H1 (cell line): ENCODE results near the gene CHRNG. TPM values are rescaled to one million over a fixed set of nuclear protein-coding genes. Genes with fewer than 3 reads are reported as not detected.
A peak's percentile ranks its signal among the peaks of the same experiment; 100 is the strongest.

ENCODE experiments used
- CTCF ChIA-PET: fragments of 300-600 bp; sonication (Branson Sonifier 250); formaldehyde crosslinking; loops from one replicate; lab custom pipeline; 2021; ENCODE audit not compliant: partially characterized antibody; lab: Charles Lee
- POLR2A ChIA-PET: fragments of 300-600 bp; sonication (Branson Sonifier 250); formaldehyde crosslinking; loops from one replicate; lab custom pipeline; 2021; ENCODE audit warnings: inconsistent platforms; ENCODE audit not compliant: partially characterized antibody; lab: Charles Lee
- DNase-seq, 2 experiments: peaks; one replicate each; pipeline versions ENCODE4 v3.0.0 to v3.0.0-alpha.2; 2010 to 2022; ENCODE audit warnings: low spot score in 2 of 2, low read depth in 1 of 2, mixed read lengths in 1 of 2
- FAIRE-seq: peaks from 2 replicates; lab custom pipeline; 2011; peaks lifted over from hg19 to GRCh38; lab: Jason Lieb, UNC
- H2AFZ ChIP-seq: 2 replicates; pipeline ENCODE4 v1.8.1; 2012; ENCODE audit warnings: low read length, inconsistent platforms
- H2AK5ac ChIP-seq: 2 replicates; pipeline ENCODE4 v1.6.1; 2013; ENCODE audit warnings: low read depth, low read length
- H2BK120ac ChIP-seq: replicated peaks from 2 replicates; pipeline ENCODE3; 2013; ENCODE audit warnings: low read depth, low read length, inconsistent platforms
- H2BK12ac ChIP-seq: 2 replicates; pipeline ENCODE4 v1.6.1; 2013; ENCODE audit warnings: low read depth, low read length
- H2BK15ac ChIP-seq: 2 replicates; pipeline ENCODE4 v1.6.1; 2013; ENCODE audit warnings: low read length
- H2BK20ac ChIP-seq: 2 replicates; pipeline ENCODE4 v1.6.1; 2013; ENCODE audit warnings: low read length
- H2BK5ac ChIP-seq: 2 replicates; pipeline ENCODE4 v1.6.1; 2013; ENCODE audit warnings: low read depth, low read length
- H3K14ac ChIP-seq: 2 replicates; pipeline ENCODE4 v1.6.1; 2013; ENCODE audit warnings: inconsistent platforms; ENCODE audit not compliant: insufficient read length
- H3K18ac ChIP-seq: 2 replicates; pipeline ENCODE4 v1.6.1; 2013; ENCODE audit warnings: low read length; ENCODE audit errors: extremely low read depth
- H3K23ac ChIP-seq: 2 replicates; pipeline ENCODE4 v1.6.1; 2013; ENCODE audit warnings: inconsistent platforms; ENCODE audit not compliant: insufficient read length
- H3K23me2 ChIP-seq: 2 replicates; pipeline ENCODE4 v1.6.1; 2013; ENCODE audit warnings: low read depth, low read length
- H3K27ac ChIP-seq: 2 replicates; pipeline ENCODE4 v1.6.1; 2011; ENCODE audit warnings: low read depth, low read length, inconsistent platforms
- H3K27me3 ChIP-seq, 4 experiments: replicated peaks in 1 of 4; 1 replicate in 1 of 4; 2 replicates in 3 of 4; pipeline versions ENCODE4 v1.6.1 to v1.8.1; 2011 to 2013; ENCODE audit warnings: low read length in 3 of 4, mild to moderate bottlenecking in 3 of 4, inconsistent platforms in 2 of 4, mixed read lengths in 2 of 4, moderate library complexity in 1 of 4; ENCODE audit not compliant: control insufficient read depth in 3 of 4, insufficient read depth in 3 of 4; ENCODE audit errors: extremely low read depth in 1 of 4
- H3K36me3 ChIP-seq, 4 experiments: 2 replicates each; pipeline versions ENCODE4 v1.6.1 to v1.8.1; 2011 to 2013; ENCODE audit warnings: mild to moderate bottlenecking in 4 of 4, low read length in 3 of 4, moderate library complexity in 2 of 4, control low read depth in 1 of 4, inconsistent platforms in 1 of 4; ENCODE audit not compliant: insufficient read depth in 4 of 4, control insufficient read depth in 2 of 4
- H3K4ac ChIP-seq: replicated peaks from 2 replicates; pipeline ENCODE3; 2013; ENCODE audit warnings: low read length, low read depth, mixed read lengths, inconsistent platforms; ENCODE audit not compliant: insufficient read length
- H3K4me1 ChIP-seq, 4 experiments: replicated peaks in 1 of 4; 1 replicate in 1 of 4; 2 replicates in 3 of 4; pipeline versions ENCODE4 v1.6.1 to v1.8.1; 2011 to 2013; ENCODE audit warnings: low read length in 3 of 4, inconsistent platforms in 2 of 4, mixed read lengths in 1 of 4; ENCODE audit not compliant: insufficient read depth in 4 of 4, control insufficient read depth in 3 of 4
- H3K4me2 ChIP-seq, 2 experiments: 2 replicates each; pipeline versions ENCODE4 v1.6.1 to v1.8.1; 2011 to 2013; ENCODE audit warnings: low read depth in 2 of 2, low read length in 2 of 2, control low read depth in 1 of 2, inconsistent platforms in 1 of 2, mild to moderate bottlenecking in 1 of 2; ENCODE audit not compliant: insufficient read depth in 1 of 2
- H3K4me3 ChIP-seq, 4 experiments: fragments of 200-600, 300-600 bp in 1 of 4; sonication (generic), shearing (Covaris generic), sonication (Bioruptor Twin) in 1 of 4; 2 replicates each; pipeline versions ENCODE4 v1.5.1 to v1.8.1; 2011 to 2016; ENCODE audit warnings: low read length in 4 of 4, low read depth in 3 of 4, control low read depth in 2 of 4, inconsistent platforms in 2 of 4, mild to moderate bottlenecking in 2 of 4, mixed read lengths in 1 of 4, moderate library complexity in 1 of 4; ENCODE audit not compliant: insufficient read depth in 2 of 4; ENCODE audit errors: extremely low read depth in 1 of 4
- H3K56ac ChIP-seq: replicated peaks from 2 replicates; pipeline ENCODE3; 2013; ENCODE audit warnings: low read depth, mild to moderate bottlenecking, mixed read lengths, low read length, inconsistent platforms; ENCODE audit not compliant: insufficient read length
- H3K79me1 ChIP-seq: 2 replicates; pipeline ENCODE4 v1.6.1; 2013; ENCODE audit warnings: low read depth, low read length, control low read depth
- H3K79me2 ChIP-seq, 2 experiments: 2 replicates each; pipeline versions ENCODE4 v1.6.1 to v1.8.1; 2012 to 2013; ENCODE audit warnings: low read length in 2 of 2, mild to moderate bottlenecking in 2 of 2, inconsistent platforms in 1 of 2; ENCODE audit not compliant: insufficient read depth in 2 of 2, control insufficient read depth in 1 of 2
- H3K9ac ChIP-seq, 4 experiments: replicated peaks in 1 of 4; 1 replicate in 1 of 4; 2 replicates in 3 of 4; pipeline versions ENCODE4 v1.6.1 to v1.8.1; 2011 to 2013; ENCODE audit warnings: low read depth in 3 of 4, low read length in 3 of 4, control low read depth in 2 of 4, mild to moderate bottlenecking in 2 of 4, moderate library complexity in 2 of 4, inconsistent platforms in 1 of 4; ENCODE audit errors: extremely low read depth in 1 of 4
- H3K9me3 ChIP-seq, 2 experiments: 2 replicates each; pipeline versions ENCODE4 v1.6.1 to v1.8.1; 2012 to 2013; ENCODE audit warnings: mild to moderate bottlenecking in 2 of 2, moderate library complexity in 2 of 2, control low read depth in 1 of 2, inconsistent platforms in 1 of 2, low read depth in 1 of 2, low read length in 1 of 2, mixed read lengths in 1 of 2; ENCODE audit not compliant: insufficient read depth in 2 of 2
- H4K20me1 ChIP-seq, 2 experiments: replicated peaks in 1 of 2; 2 replicates each; pipeline versions ENCODE3 to v1.8.1; 2011 to 2013; ENCODE audit warnings: inconsistent platforms in 2 of 2, low read length in 2 of 2, mild to moderate bottlenecking in 1 of 2; ENCODE audit not compliant: insufficient read depth in 2 of 2, control insufficient read depth in 1 of 2
- H4K5ac ChIP-seq: 2 replicates; pipeline ENCODE4 v1.6.1; 2013; ENCODE audit warnings: low read length, low read depth, mixed read lengths, inconsistent platforms; ENCODE audit not compliant: insufficient read length
- H4K8ac ChIP-seq: 2 replicates; pipeline ENCODE4 v1.8.0; 2013; ENCODE audit warnings: mild to moderate bottlenecking, moderate library complexity, low read length, inconsistent platforms; ENCODE audit not compliant: insufficient read depth; ENCODE audit errors: extremely low read depth
- H4K91ac ChIP-seq: replicated peaks from 2 replicates; pipeline ENCODE3; 2013; ENCODE audit warnings: low read length, mixed read lengths, inconsistent platforms; ENCODE audit not compliant: insufficient read length
- EP300 ChIP-seq, 2 experiments: IDR thresholded peaks; 1 replicate in 1 of 2; 2 replicates in 1 of 2; pipeline ENCODE4 v1.6.1; 2011 to 2012; ENCODE audit warnings: low read depth in 2 of 2, low read length in 2 of 2, mild to moderate bottlenecking in 2 of 2, borderline replicate concordance in 1 of 2, inconsistent platforms in 1 of 2, moderate library complexity in 1 of 2
- HDAC6 ChIP-seq: IDR thresholded peaks from one replicate; pipeline ENCODE4 v1.7.1; 2012; ENCODE audit warnings: low read depth, mild to moderate bottlenecking, inconsistent platforms, low read length, moderate library complexity
- JUND ChIP-seq: IDR thresholded peaks from 2 replicates; pipeline ENCODE4 v1.6.1; 2011; ENCODE audit warnings: mild to moderate bottlenecking, improper control_type of control experiment, low read length
- NANOG ChIP-seq: IDR thresholded peaks from 2 replicates; pipeline ENCODE4 v1.6.1; 2011; ENCODE audit warnings: low read length, low read depth, mild to moderate bottlenecking, inconsistent platforms; ENCODE audit not compliant: insufficient read depth, poor library complexity, severe bottlenecking
- PHF8 ChIP-seq: fragments of 200-600 bp; sonication (generic); conservative IDR thresholded peaks from 2 replicates; pipeline ENCODE4 v1.7.1; 2012; ENCODE audit warnings: low read depth, mild to moderate bottlenecking, inconsistent platforms, low read length, moderate library complexity
- POLR2AphosphoS5 ChIP-seq: IDR thresholded peaks from 2 replicates; pipeline ENCODE4 v1.6.1; 2011; ENCODE audit warnings: low read depth, low read length
- RBBP5 ChIP-seq: IDR thresholded peaks from 2 replicates; pipeline ENCODE4 v1.7.1; 2012; ENCODE audit warnings: low read depth, mild to moderate bottlenecking, inconsistent platforms, low read length, moderate library complexity, borderline replicate concordance
- RFX5 ChIP-seq: IDR thresholded peaks from 2 replicates; pipeline ENCODE4 v1.6.1; 2011; ENCODE audit warnings: low read depth, low read length, improper control_type of control experiment, borderline replicate concordance
- RNF2 ChIP-seq: fragments of 200-900, 300-1000 bp; sonication (generic); IDR thresholded peaks from 2 replicates; pipeline ENCODE4 v1.7.1; 2016; ENCODE audit warnings: borderline replicate concordance, low read depth, mild to moderate bottlenecking, antibody characterized with exemption, low read length; ENCODE audit not compliant: poor library complexity, severe bottlenecking; ENCODE audit errors: missing control alignments
- RXRA ChIP-seq: IDR thresholded peaks from 2 replicates; pipeline ENCODE4 v1.6.1; 2011; ENCODE audit warnings: low read depth, mild to moderate bottlenecking, low read length, moderate library complexity; ENCODE audit not compliant: insufficient read depth
- SIN3A ChIP-seq, 2 experiments: IDR thresholded peaks in 1 of 2; conservative IDR thresholded peaks in 1 of 2; 2 replicates each; pipeline ENCODE4 v1.6.1; 2011 to 2012; ENCODE audit warnings: low read length in 2 of 2, improper control_type of control experiment in 1 of 2, low read depth in 1 of 2, mild to moderate bottlenecking in 1 of 2
- WGBS, 2 experiments: shearing (Covaris generic) in 1 of 2; methylation state at CpG; one replicate each; pipeline versions ENCODE4 v1.1.6 to v1.1.7; 2013 to 2015; ENCODE audit warnings: low lambda C conversion rate in 2 of 2, mixed read lengths in 2 of 2, inconsistent platforms in 1 of 2, low coverage in 1 of 2, missing lambda C conversion rate in 1 of 2; ENCODE audit not compliant: insufficient replicate concordance in 2 of 2, insufficient coverage in 1 of 2, insufficient read length in 1 of 2; ENCODE audit errors: extremely low coverage in 1 of 2, missing lambda C conversion rate in 1 of 2; 5-methylcytosine and 5-hydroxymethylcytosine counted together
- polyA plus RNA-seq, 7 experiments: library from polyadenylated mRNA; depleted of rRNA in 3 of 7; stranded (reverse) in 5 of 7; unstranded in 2 of 7; fragments of >200 nt in 5 of 7; fragments of 200-250 nt in 2 of 7; gene quantifications; 1 replicate in 5 of 7; 2 replicates in 1 of 7; 4 replicates in 1 of 7; pipeline versions ENCODE4 v1.2.1 to v1.2.3, GENCODE V29; 2011 to 2013; ENCODE audit warnings: missing spikeins in 2 of 7, mixed read lengths in 2 of 7
- total RNA-seq: library from RNA; stranded (reverse); fragmentation: NEBNext Ultra II Directional; extraction: Animal tissue kit (Norgen Biotek cat#: 25700); gene quantifications from 2 replicates; pipeline ENCODE4 v1.2.1, GENCODE V29; 2021

Gene CHRNG
- total and polyA plus RNA-seq, 2 of the 8 experiments (the other 6 are each of a cell fraction or from before 2014, with no cell fraction given) = 0.05 TPM; not detected in 1

DNA sequence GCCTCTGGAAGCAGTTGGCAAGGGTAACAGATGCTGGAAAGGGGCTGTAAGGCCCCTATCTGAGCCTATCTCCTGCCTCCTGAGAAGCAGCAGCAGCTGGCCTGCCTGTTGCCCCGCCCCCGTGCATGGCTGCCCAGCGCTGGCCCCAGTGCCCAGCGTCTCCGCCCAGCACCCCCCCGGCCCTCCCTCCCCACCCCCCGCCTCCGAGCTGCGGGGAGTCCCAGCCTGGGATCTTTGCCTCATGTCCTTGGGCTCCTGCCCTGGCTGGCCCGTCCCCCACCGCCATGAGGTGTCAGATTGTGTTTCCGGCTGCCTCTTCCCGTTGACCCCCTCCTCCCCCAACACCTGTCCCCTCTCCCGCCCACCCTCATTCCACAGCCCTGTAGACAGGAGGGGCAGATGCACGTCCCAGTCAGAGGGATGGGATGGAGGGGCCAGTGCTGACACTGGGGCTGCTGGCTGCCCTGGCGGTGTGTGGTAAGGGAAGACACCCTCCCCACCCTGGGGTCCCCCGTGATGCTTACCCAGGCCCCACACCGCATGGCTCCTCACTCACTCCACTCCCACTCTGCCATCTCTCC, 13.6 kb upstream of the CHRNG start, which contains the start of gene CHRND:
Gene CHRND, plus strand, starts transcription at position 370 of the 581 bp plus-strand sequence. Its CDS starts 56 bp downstream, at position 426.
- peaks cover 10% of the 10 kb centered on the region; the same call in 1 of the 2 replicates for H3K23me2 ChIP-seq
- H3K56ac ChIP-seq = no peak within 1 kb of the TSS
- H3K4me1 ChIP-seq = peaks cover 0 to 22% (median 11%) of the 10 kb centered on the region in 4 experiments; a peak in 6 of 7 replicates
- H3K18ac ChIP-seq = no peak within 1 kb of the TSS
- H3K4me3 ChIP-seq = no peak within 1 kb of the TSS
- no peak within 1 kb of the TSS for H2BK20ac ChIP-seq
- H3K9me3 ChIP-seq = no peaks in the 10 kb centered on the region
- H2BK5ac ChIP-seq = no peak within 1 kb of the TSS
- H3K79me2 ChIP-seq = no peaks in the 10 kb centered on the region
- H3K14ac ChIP-seq = no peak within 1 kb of the TSS
- no peak within 1 kb of the TSS for H2AK5ac ChIP-seq
- CTCF ChIA-PET = interaction anchor here (0.6 to 10.6 kb wide), 7 partner anchors 9 to 1537 kb away, joined by 3 to 176 read pairs (median 4); no protein-coding TSS in a partner anchor
- no peak within 1 kb of the TSS for H3K23ac ChIP-seq
- DNase-seq (no peak), FAIRE-seq (no peak)
- H2BK15ac ChIP-seq = no peak within 1 kb of the TSS
- WGBS, 2 experiments = 71% methylated on average over 4 of the region's 18 CpGs; no CpG with 5 or more reads in 1 of the 2 experiments
- H2AFZ ChIP-seq = no peak within 1 kb of the TSS
- H3K27ac ChIP-seq = no peak within 1 kb of the TSS
- no peak within 1 kb of the TSS for H2BK120ac ChIP-seq
- no peak within 1 kb of the TSS for H4K5ac ChIP-seq
- no peaks in the 10 kb centered on the region for H3K36me3 ChIP-seq
- H2BK12ac ChIP-seq = no peak within 1 kb of the TSS
- H4K91ac ChIP-seq = no peak within 1 kb of the TSS
- no peak within 1 kb of the TSS for H3K9ac ChIP-seq
- no peaks in the 10 kb centered on the region for H3K79me1 ChIP-seq
- H3K27me3 ChIP-seq = peaks cover 19 to 46% (median 34%) of the 10 kb centered on the region in 4 experiments
- H3K4ac ChIP-seq = peak within 1 kb of the TSS; percentile 69
- H3K4me2 ChIP-seq = no peak within 1 kb of the TSS
- no peak within 1 kb of the TSS; the same call in 1 of the 2 replicates for H4K8ac ChIP-seq
- peaks cover 3 to 4% of the 10 kb centered on the region in 2 experiments for H4K20me1 ChIP-seq
- POLR2A ChIA-PET = interaction anchor here (1.9 to 2.1 kb wide), 2 partner anchors 10 to 13 kb away, joined by 5 read pairs; partner anchors contain the start of gene CHRNG
- TF ChIP-seq RNF2 = no peak
- TF ChIP-seq PHF8 = no peak
- no peak for TF ChIP-seq POLR2AphosphoS5
- no peak for TF ChIP-seq JUND
- no peak for TF ChIP-seq RFX5
- TF ChIP-seq EP300 (IDR thresholded peaks at IDR 0.05; ENCODE audit: borderline replicate concordance in 1 of 2, low read depth in 2 of 2, low read length in 2 of 2) = no peak
- TF ChIP-seq HDAC6 = no peak
- TF ChIP-seq RXRA = no peak
- no peak for TF ChIP-seq NANOG
- TF ChIP-seq SIN3A (conservative IDR thresholded peaks at IDR 0.05 in 1 of 2, IDR thresholded peaks at IDR 0.05 in 1 of 2; ENCODE audit: low read depth in 1 of 2, low read length in 2 of 2) = no peak
- no peak for TF ChIP-seq RBBP5
